SKM-1 treated with dmso at 0.1 percent for 144 hours (cell line): ENCODE measurements around the gene AFF2.
A peak's percentile ranks its signal among the peaks of the same experiment; 100 is the strongest.
"Not testable (repeated sequence)": the region's sequence is repeated elsewhere in the genome, so short reads cannot be mapped to it uniquely, and the experiment has no call there.

ENCODE experiments used
- DNase-seq: peaks from one replicate; lab custom pipeline; 2025; ENCODE audit not compliant: unreplicated experiment; lab: John Stamatoyannopoulos, UW

The AFF2 gene

GRCh38 chrX:148906628-148907027 lies 406.2 kb downstream of the AFF2 start:
- DNase-seq = not testable (repeated sequence)

GRCh38 chrX:148909758-148910157 lies 409.3 kb downstream of the AFF2 start:
- no peak for DNase-seq

- no peak for DNase-seq
These were observed 413.6 kb downstream of the AFF2 start for GRCh38 chrX:148913971-148914370.

GRCh38 chrX:148914783-148915182 lies 414.4 kb downstream of the AFF2 start:
- no peak for DNase-seq

GRCh38 chrX:148915474-148915873 lies 415.1 kb downstream of the AFF2 start:
- no peak for DNase-seq

- DNase-seq = no peak
These were observed 417.0 kb downstream of the AFF2 start for GRCh38 chrX:148917441-148917840.

DNA sequence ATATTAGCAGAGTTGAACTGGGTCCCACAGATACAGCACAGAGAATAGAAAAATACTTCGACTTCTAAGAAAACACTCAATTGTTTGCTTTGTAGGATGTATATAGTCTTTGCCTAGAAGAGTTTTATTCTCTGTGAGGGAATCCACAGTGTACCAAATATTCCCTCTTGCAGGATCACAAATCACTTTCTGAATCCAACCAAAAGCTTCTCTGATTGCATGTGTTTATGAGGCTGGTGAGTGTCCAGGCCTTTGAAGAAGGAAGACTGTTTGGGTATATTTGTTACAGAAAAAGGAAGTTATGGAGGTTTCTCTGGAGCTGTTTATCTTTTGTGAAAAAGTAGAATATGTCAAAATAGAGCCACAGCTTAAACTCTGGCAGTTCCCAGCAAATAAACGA lies 423.2 kb downstream of the AFF2 start:
- DNase-seq = no peak

GRCh38 chrX:148926371-148926770 lies 426.0 kb downstream of the AFF2 start:
- DNase-seq = no peak

- DNase-seq = no peak
These were observed 428.4 kb downstream of the AFF2 start for GRCh38 chrX:148928811-148929210.

DNA sequence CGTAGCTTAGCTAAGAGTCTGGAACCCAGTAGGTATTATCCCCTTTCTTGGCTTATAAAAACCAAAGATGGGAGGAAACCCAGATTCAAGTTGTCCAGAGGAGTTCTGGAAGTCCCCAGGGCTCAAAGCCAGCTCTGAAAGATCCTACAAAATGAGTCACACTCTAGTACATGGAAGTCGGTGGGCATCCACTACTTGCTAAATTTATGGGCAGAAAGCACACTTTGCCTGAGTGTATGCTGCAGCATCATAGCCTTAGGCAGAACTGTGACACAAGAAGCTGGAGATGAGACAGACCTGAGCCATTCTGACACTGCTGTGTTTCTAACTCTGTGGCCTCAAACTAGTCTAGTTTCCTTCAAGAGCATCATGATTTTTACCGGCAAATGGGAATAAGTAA lies 429.3 kb downstream of the AFF2 start:
- DNase-seq = no peak

- DNase-seq = no peak
These were observed 429.9 kb downstream of the AFF2 start for GRCh38 chrX:148930206-148930729.

GRCh38 chrX:148933881-148934280 lies 433.5 kb downstream of the AFF2 start:
- no peak for DNase-seq

DNA sequence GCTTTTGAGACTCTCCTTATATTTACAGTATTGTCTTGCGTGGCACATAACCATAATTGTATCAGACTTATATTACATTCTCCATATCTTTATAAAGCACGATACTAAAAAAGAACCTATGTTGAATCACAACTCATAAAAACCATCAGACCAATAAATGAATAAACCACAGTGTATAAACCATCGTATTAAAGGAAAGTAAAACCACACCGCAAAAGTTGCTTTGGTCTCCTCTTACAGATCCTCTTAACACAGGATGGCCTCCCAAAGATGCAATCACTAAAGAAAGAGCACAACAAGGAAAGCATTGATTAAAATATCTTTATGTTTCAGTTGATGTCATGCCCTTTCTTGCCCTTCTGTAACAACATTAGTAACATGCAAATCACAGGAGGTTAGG lies 437.9 kb downstream of the AFF2 start:
- DNase-seq = no peak

DNA sequence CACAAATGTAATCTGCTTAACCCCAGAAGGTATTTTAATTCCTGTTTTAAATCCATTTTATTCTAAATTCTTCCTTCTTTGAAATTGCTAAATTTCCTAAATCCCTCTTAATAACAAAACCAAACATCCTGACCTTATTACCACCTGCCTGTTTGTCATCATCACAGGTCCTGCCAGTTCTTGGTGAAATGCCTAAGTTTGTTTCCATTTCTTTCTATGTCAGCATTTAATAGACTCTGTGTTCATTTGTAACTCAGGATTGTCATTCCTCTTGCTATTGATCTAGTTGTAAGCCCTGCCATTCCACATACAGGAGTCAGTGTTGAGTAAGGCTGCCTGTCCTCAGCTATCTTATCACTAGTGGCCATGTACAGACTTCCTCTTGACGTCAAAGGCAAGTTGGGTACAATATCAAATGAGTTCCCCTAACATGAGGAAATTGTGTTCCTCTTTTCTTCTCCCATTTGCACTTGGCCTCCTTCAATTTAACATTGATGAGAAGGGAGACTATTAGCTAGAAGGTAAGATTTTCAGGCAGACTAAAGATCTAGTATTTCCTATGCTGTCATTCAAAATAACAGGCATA lies 440.1 kb downstream of the AFF2 start:
- peak; percentile 1 for DNase-seq

DNA sequence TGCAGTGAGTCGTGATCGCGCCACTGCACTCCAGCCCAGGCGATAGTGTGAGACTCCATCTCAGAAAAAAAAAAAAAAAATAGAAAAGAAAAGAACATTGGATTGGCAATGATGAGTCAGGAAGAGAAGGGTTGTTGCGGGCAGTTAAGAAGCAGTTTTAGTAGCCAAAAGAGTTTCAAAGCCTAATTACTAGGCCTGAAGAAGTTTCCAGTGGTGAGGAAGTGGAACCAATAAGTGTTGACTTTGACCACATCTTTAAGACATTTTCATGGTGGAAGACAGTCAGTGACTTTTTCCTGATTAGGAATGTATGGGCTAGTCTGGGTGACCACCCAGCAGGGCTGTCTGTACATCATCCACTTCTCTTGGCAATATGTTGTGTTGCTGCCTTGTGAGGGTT lies 442.3 kb downstream of the AFF2 start:
- DNase-seq = no peak

DNA sequence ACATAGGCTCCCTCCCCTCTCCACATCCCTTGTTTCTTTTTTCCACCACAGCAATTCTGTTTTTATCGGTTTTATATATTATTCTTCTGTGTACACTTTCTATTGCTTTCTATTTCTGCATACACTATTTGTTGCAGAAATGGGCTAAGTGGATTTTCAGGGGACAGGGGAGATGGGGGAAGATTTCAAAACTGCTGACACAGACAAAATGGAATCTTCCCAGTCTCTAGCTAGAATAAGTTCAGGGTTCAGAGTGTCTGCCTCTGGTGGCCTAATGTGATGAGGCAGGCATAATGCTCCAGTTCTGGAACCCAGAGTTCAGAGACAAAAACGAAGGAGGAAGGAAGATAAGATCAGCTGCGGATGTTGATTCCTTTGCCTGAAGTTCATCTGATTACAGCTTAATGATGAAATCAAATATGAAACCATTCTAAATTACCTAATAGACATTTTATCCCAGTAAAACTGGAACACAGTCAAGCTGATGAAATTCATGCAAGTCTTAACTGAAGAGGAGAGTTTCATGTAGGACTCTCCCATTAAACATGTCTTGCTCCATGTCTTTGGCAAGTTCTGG lies 447.1 kb downstream of the AFF2 start:
- no peak for DNase-seq

GRCh38 chrX:148956352-148956751 lies 455.9 kb downstream of the AFF2 start:
- DNase-seq = no peak

- DNase-seq = no peak
These were observed 458.5 kb downstream of the AFF2 start for GRCh38 chrX:148958901-148959300.

- DNase-seq = no peak
These were observed 459.6 kb downstream of the AFF2 start for GRCh38 chrX:148960060-148960459.

- DNase-seq = no peak
These were observed 461.6 kb downstream of the AFF2 start for GRCh38 chrX:148961985-148962384.

DNA sequence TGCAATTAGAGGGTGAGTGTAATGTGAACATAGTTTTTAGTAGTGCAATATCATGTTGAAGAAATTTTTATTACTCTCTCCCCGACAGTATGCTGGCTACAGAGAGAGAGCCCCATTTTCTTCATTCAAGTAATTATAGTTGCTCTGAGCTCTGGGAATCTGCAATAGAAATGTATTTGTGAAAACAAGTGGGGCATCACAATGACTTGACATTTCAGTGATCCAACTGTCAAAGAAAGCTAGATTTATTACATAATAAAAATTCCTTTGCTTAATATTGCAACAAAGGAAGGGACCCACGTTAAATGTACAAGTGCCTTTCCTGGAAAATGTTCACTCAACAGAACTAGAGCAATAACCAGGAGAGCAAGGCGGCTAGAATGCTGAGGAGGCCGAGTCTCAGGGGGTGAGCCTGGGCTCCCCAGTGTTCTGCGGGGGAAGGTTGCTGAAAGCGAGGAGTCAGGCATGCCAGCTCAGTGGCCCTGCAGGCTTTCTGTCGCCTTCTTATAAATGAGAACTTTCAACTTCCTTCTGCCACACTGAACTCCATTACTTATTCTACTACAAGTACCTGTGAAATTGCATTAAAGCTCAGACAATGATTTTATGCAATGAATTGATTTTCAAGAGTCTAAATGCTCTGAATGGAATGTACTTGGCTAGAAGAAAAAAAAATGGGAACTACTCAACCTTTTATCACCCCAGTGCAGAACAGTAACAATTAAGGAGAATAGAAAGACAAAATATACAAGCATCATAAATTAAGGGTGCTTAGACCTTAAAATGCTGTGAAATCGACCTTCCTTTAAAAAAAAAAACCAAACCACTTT lies 476.4 kb downstream of the AFF2 start:
- no peak for DNase-seq

DNA sequence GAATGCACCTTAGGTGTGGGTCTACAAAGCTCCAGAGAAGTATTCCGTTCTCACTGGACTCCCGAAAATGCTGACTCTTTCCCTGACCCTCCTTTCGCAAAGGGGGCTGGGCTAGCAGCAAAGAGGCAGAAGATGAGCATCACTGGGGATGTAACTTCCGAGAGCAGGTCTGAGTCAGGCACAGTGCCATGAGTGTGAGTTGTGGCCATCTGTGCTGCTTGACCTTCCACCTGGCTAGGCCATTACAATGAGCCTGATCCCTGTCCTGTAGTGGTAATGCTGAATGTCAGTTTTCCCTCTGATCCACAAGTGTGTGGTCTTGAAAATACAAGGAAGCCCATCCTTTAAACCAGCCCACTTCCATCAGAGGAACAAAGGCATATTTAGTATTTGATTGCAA lies 479.4 kb downstream of the AFF2 start:
- DNase-seq = no peak
